ENCODE data around the gene MYOM3. TPM values are rescaled to one million over a fixed set of nuclear protein-coding genes. Genes with fewer than 3 reads are reported as not detected.

Gene MYOM3
- total and polyA plus RNA-seq, 2 of the 4 experiments (the other 2 are of a cell fraction), result 0.03 TPM; not detected in 1

- H2BK120ac ChIP-seq (ENCODE audit: low read depth, low read length), result no peak overlapping the region
- H3K4me3 ChIP-seq (ENCODE audit: insufficient read depth, low read depth, low read length), result no peak overlapping the region
- DNase-seq (peak; percentile 71), ATAC-seq (ENCODE audit: low read depth) (peak; percentile 99)
- H2AFZ ChIP-seq (replicated peaks; ENCODE audit: low read length, poor library complexity), result peak overlapping the region; percentile 83
- H3K27me3 ChIP-seq (ENCODE audit: control insufficient read depth, insufficient read depth, low read length), result peaks cover 30% of the 10 kb centered on the region; the same call in 1 of the 2 replicates
- CTCF ChIA-PET, result interaction anchor here (1.0 to 1.4 kb wide), 2 partner anchors 10 to 20 kb away, joined by 3 read pairs; no protein-coding TSS in a partner anchor
- no peak overlapping the region for H4K91ac ChIP-seq (ENCODE audit: insufficient read depth, low read depth, low read length)
- no peaks in the 10 kb centered on the region for H3K36me3 ChIP-seq (ENCODE audit: control insufficient read depth, insufficient read depth, low read length)
- H3K4ac ChIP-seq (ENCODE audit: low read depth, low read length), result no peak overlapping the region
- no peak overlapping the region for H3K9ac ChIP-seq (ENCODE audit: low read depth, low read length)
- TF ChIP-seq RFX5 (IDR thresholded peaks at IDR 0.05; ENCODE audit: low read depth, low read length) (no peak), MXI1 (IDR thresholded peaks at IDR 0.05; ENCODE audit: borderline replicate concordance, low read depth, low read length) (no peak), MAZ (IDR thresholded peaks at IDR 0.05; ENCODE audit: borderline replicate concordance, low read depth, low read length) (peak; percentile 42; the same call in 1 of the 2 replicates), FOS (IDR thresholded peaks at IDR 0.05; ENCODE audit: low read depth, low read length) (no peak), SMC3 (IDR thresholded peaks at IDR 0.05; ENCODE audit: low read depth, low read length) (peak; percentile 86), CHD1 (IDR thresholded peaks at IDR 0.05; ENCODE audit: low read depth, low read length) (no peak), NFE2L2 (IDR thresholded peaks at IDR 0.05; ENCODE audit: low read depth, low read length) (no peak), ELK1 (IDR thresholded peaks at IDR 0.05; ENCODE audit: borderline replicate concordance, low read depth, low read length) (no peak), POLR2A (IDR thresholded peaks at IDR 0.05; ENCODE audit: low read depth, low read length) (no peak), MAFK (IDR thresholded peaks at IDR 0.05; ENCODE audit: low read depth, low read length) (no peak), RAD21 (IDR thresholded peaks at IDR 0.05; ENCODE audit: low read length) (peak; percentile 88)
- TF ChIP-seq, protein P1, sequence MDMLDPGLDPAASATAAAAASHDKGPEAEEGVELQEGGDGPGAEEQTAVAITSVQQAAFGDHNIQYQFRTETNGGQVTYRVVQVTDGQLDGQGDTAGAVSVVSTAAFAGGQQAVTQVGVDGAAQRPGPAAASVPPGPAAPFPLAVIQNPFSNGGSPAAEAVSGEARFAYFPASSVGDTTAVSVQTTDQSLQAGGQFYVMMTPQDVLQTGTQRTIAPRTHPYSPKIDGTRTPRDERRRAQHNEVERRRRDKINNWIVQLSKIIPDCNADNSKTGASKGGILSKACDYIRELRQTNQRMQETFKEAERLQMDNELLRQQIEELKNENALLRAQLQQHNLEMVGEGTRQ (IDR thresholded peaks at IDR 0.05; ENCODE audit: low read depth, low read length), result no peak
- TF ChIP-seq, protein P2, sequence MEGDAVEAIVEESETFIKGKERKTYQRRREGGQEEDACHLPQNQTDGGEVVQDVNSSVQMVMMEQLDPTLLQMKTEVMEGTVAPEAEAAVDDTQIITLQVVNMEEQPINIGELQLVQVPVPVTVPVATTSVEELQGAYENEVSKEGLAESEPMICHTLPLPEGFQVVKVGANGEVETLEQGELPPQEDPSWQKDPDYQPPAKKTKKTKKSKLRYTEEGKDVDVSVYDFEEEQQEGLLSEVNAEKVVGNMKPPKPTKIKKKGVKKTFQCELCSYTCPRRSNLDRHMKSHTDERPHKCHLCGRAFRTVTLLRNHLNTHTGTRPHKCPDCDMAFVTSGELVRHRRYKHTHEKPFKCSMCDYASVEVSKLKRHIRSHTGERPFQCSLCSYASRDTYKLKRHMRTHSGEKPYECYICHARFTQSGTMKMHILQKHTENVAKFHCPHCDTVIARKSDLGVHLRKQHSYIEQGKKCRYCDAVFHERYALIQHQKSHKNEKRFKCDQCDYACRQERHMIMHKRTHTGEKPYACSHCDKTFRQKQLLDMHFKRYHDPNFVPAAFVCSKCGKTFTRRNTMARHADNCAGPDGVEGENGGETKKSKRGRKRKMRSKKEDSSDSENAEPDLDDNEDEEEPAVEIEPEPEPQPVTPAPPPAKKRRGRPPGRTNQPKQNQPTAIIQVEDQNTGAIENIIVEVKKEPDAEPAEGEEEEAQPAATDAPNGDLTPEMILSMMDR (conservative IDR thresholded peaks at IDR 0.05; ENCODE audit: low read depth, low read length), result peak; percentile 90
- intact Hi-C loops (cut with micrococcal nuclease) (loop anchor here (1.0 to 5.0 kb wide), 3 partner anchors 128 to 551 kb away; no protein-coding TSS in a partner anchor), in situ Hi-C loops (cut with MboI; ENCODE audit: low sequenced_read_pairs) (no loop called here), dilution Hi-C loops (cut with HindIII; ENCODE audit: low sequenced_read_pairs, unreplicated experiment) (no loop called here)
- no peak overlapping the region for H4K8ac ChIP-seq (ENCODE audit: low read depth in 2 of 2, low read length in 2 of 2)
- H3K23ac ChIP-seq (ENCODE audit: low read depth, low read length), result no peak overlapping the region
- H3K4me1 ChIP-seq (ENCODE audit: control insufficient read depth, insufficient read depth, low read length), result no peaks in the 10 kb centered on the region
- H2BK15ac ChIP-seq (ENCODE audit: low read depth, low read length), result no peak overlapping the region
- H3K27ac ChIP-seq (ENCODE audit: insufficient read depth, low read length), result no peak overlapping the region
- no peak overlapping the region for H3K56ac ChIP-seq (ENCODE audit: extremely low read depth, insufficient read depth, low read length)
- no peaks in the 10 kb centered on the region for H3K9me3 ChIP-seq (ENCODE audit: control insufficient read depth, insufficient read depth, low read length)
- H3K9me1 ChIP-seq (ENCODE audit: insufficient read depth, low read length), result no peaks in the 10 kb centered on the region
- no peak overlapping the region for H4K5ac ChIP-seq (ENCODE audit: low read depth, low read length)
- H4K20me1 ChIP-seq (ENCODE audit: insufficient read depth, low read length), result no peaks in the 10 kb centered on the region; the same call in none of the 2 replicates
- no peak overlapping the region for H2BK5ac ChIP-seq (ENCODE audit: low read depth, low read length, poor library complexity, severe bottlenecking)
- no peak overlapping the region for H3K14ac ChIP-seq (replicated peaks; ENCODE audit: low read depth, low read length)
- no peak overlapping the region for H3K18ac ChIP-seq (ENCODE audit: low read depth, low read length)
- no TSS peak for BruUV-seq (replicated peaks)
- no peak overlapping the region for H2AK5ac ChIP-seq (ENCODE audit: low read depth, low read length)
- no peaks in the 10 kb centered on the region for H3K79me1 ChIP-seq (ENCODE audit: low read depth in 1 of 2, low read length in 2 of 2)
- WGBS, 2 experiments (ENCODE audit: extremely low coverage in 2 of 2, insufficient read length in 1 of 2), result no CpG with 5 or more reads among the region's 15 CpGs
- peak overlapping the region; percentile 87 for H2AK9ac ChIP-seq (replicated peaks; ENCODE audit: low read depth, low read length, poor library complexity)
- H3K4me2 ChIP-seq (ENCODE audit: low read depth, low read length), result no peak overlapping the region; the same call in 1 of the 2 replicates
- POLR2A ChIA-PET (ENCODE audit: unreplicated experiment), result no interaction called here
- H2BK20ac ChIP-seq (ENCODE audit: low read depth, low read length), result no peak overlapping the region
These were observed 41.0 kb downstream of the MYOM3 start for GRCh38 chr1:24070821-24071393.
